OCI-LY3 (cell line): ENCODE results near the gene PLRG1.

ENCODE experiments used
- EZH2phosphoT487 ChIP-seq: fragments of 200-600 bp; shearing (Covaris generic); IDR thresholded peaks from 2 replicates; pipeline ENCODE4 v1.6.1; 2018; ENCODE audit warnings: antibody characterized with exemption, mixed run types, low read depth
- TF ChIP-seq, protein P1 (sequence below): fragments of 200-600, 300-600 bp; sonication (generic); IDR thresholded peaks from 2 replicates; pipeline ENCODE4 v1.5.1; 2014; ENCODE audit warnings: antibody characterized with exemption, low read length, low read depth

GRCh38 chr4:154564311-154564710, 14.1 kb upstream of the PLRG1 start:
- TF ChIP-seq, protein P1, sequence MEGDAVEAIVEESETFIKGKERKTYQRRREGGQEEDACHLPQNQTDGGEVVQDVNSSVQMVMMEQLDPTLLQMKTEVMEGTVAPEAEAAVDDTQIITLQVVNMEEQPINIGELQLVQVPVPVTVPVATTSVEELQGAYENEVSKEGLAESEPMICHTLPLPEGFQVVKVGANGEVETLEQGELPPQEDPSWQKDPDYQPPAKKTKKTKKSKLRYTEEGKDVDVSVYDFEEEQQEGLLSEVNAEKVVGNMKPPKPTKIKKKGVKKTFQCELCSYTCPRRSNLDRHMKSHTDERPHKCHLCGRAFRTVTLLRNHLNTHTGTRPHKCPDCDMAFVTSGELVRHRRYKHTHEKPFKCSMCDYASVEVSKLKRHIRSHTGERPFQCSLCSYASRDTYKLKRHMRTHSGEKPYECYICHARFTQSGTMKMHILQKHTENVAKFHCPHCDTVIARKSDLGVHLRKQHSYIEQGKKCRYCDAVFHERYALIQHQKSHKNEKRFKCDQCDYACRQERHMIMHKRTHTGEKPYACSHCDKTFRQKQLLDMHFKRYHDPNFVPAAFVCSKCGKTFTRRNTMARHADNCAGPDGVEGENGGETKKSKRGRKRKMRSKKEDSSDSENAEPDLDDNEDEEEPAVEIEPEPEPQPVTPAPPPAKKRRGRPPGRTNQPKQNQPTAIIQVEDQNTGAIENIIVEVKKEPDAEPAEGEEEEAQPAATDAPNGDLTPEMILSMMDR = no peak
- no peak for TF ChIP-seq EZH2phosphoT487
